Karpas-422 (cell line): Measurements from ENCODE around the gene PSME1. TPM values are rescaled to one million over a fixed set of nuclear protein-coding genes. Genes with fewer than 3 reads are reported as not detected.
A peak's percentile ranks its signal among the peaks of the same experiment; 100 is the strongest.

Source experiments
- DNase-seq: peaks from one replicate; pipeline ENCODE4 v3.0.0-alpha.2; 2015
- H2AFZ ChIP-seq: fragments of 200-600 bp; sonication (generic); 2 replicates; pipeline ENCODE4 v1.6.1; 2014; ENCODE audit warnings: antibody characterized with exemption, low read length, mixed read lengths
- H3K27ac ChIP-seq: fragments of 200-600 bp; sonication (generic); 2 replicates; pipeline ENCODE4 v1.5.1; 2014; ENCODE audit warnings: mild to moderate bottlenecking, low read length, moderate library complexity
- H3K27me3 ChIP-seq: fragments of 200-600 bp; sonication (generic); 2 replicates; pipeline ENCODE4 v1.6.1; 2014; ENCODE audit warnings: low read length, mixed read lengths
- H3K36me3 ChIP-seq: fragments of 200-600 bp; sonication (generic); 2 replicates; pipeline ENCODE4 v1.6.1; 2014; ENCODE audit warnings: low read length, mixed read lengths; ENCODE audit not compliant: insufficient read depth
- H3K4me1 ChIP-seq: fragments of 200-600 bp; sonication (generic); 2 replicates; pipeline ENCODE4 v1.6.1; 2014; ENCODE audit warnings: mild to moderate bottlenecking, low read length, mixed read lengths
- H3K4me2 ChIP-seq: fragments of 200-600 bp; sonication (generic); 2 replicates; pipeline ENCODE4 v1.6.1; 2014; ENCODE audit warnings: low read length, low read depth, mild to moderate bottlenecking; ENCODE audit not compliant: poor library complexity, severe bottlenecking
- H3K4me3 ChIP-seq: fragments of 200-600 bp; sonication (generic); 2 replicates; pipeline ENCODE4 v1.5.1; 2014; ENCODE audit warnings: mild to moderate bottlenecking, antibody characterized with exemption, low read length, mixed read lengths
- H3K79me2 ChIP-seq: fragments of 200-600 bp; sonication (generic); 2 replicates; pipeline ENCODE4 v1.6.1; 2014; ENCODE audit warnings: mild to moderate bottlenecking, low read length, mixed read lengths
- H3K9ac ChIP-seq: fragments of 200-600 bp; sonication (generic); 2 replicates; pipeline ENCODE4 v1.6.0; 2014; ENCODE audit warnings: low read length
- H3K9me2 ChIP-seq: fragments of 200-600 bp; sonication (generic), shearing (Covaris generic); replicated peaks from 2 replicates; pipeline ENCODE4 v1.6.0; 2014; ENCODE audit warnings: mild to moderate bottlenecking, low read length, moderate library complexity; ENCODE audit not compliant: insufficient read depth
- H3K9me3 ChIP-seq: fragments of 300-700, 200-600 bp; sonication (generic); 2 replicates; pipeline ENCODE4 v1.6.1; 2014; ENCODE audit warnings: low read length, mixed read lengths
- H4K20me1 ChIP-seq: fragments of 200-600 bp; sonication (generic); 2 replicates; pipeline ENCODE4 v1.6.1; 2014; ENCODE audit warnings: mild to moderate bottlenecking, antibody characterized with exemption, low read length, low read depth; ENCODE audit not compliant: insufficient read depth
- small RNA-seq: library from RNA; depleted of rRNA; stranded (forward); fragments of <200 nt; gene quantifications from one replicate; pipeline ENCODE3, GENCODE V24; 2014
- total RNA-seq: library from RNA; depleted of rRNA; stranded (reverse); fragments of >200 nt; shearing (Covaris generic); gene quantifications from 2 replicates; pipeline ENCODE4 v1.2.3, GENCODE V29; 2014; ENCODE audit warnings: low replicate concordance; rRNA removed

Gene PSME1
- total RNA-seq, 1 experiment from 2014 or later = 435 TPM

GRCh38 chr14:24187539-24187915, 51.5 kb downstream of the PSME1 start:
- no peaks in the 10 kb centered on the region for H3K9me2 ChIP-seq
- no peaks in the 10 kb centered on the region for H3K9me3 ChIP-seq
- peak overlapping the region; percentile 82 for H3K9ac ChIP-seq
- H3K4me2 ChIP-seq = peak overlapping the region; percentile 96
- H3K79me2 ChIP-seq = peaks cover 41% of the 10 kb centered on the region
- no peak overlapping the region for H2AFZ ChIP-seq
- no peak for DNase-seq
- no peaks in the 10 kb centered on the region for H4K20me1 ChIP-seq
- peak overlapping the region; percentile 44; the same call in 1 of the 2 replicates for H3K27ac ChIP-seq
- H3K4me3 ChIP-seq = peak overlapping the region; percentile 72
- H3K27me3 ChIP-seq = no peaks in the 10 kb centered on the region
- peaks cover 32% of the 10 kb centered on the region for H3K36me3 ChIP-seq
- peaks cover 26% of the 10 kb centered on the region for H3K4me1 ChIP-seq

Small RNA genes within 50 kb of the gene (small RNA-seq; reads per million reads assigned to genes)
- gene IPO4 (0.95 reads per million, percentile 28 among the genes with 10 or more reads in this experiment), gene IRF9 (0.43 reads per million, percentile 6 among the genes with 10 or more reads in this experiment), gene RNA5SP383 (0.47 reads per million, percentile 8 among the genes with 10 or more reads in this experiment)

Other genes starting within 250 kb of the PSME1 start
- gene DHRS4, start 182.4 kb upstream of the PSME1 start, total RNA-seq = 63.8 and 175 TPM in 2 replicates
- 53.7 and 66.1 TPM in 2 replicates for gene DHRS4L2, start 147.3 kb upstream of the PSME1 start, total RNA-seq
- 58.4 and 110 TPM in 2 replicates for gene CARMIL3, start 84.2 kb upstream of the PSME1 start, total RNA-seq
- 0.04 and 1.3 TPM in 2 replicates for gene CPNE6, start 64.6 kb upstream of the PSME1 start, total RNA-seq
- 106 and 151 TPM in 2 replicates for gene PCK2, start 41.9 kb upstream of the PSME1 start, total RNA-seq
- 93.5 and 103 TPM in 2 replicates for gene DCAF11, start 21.4 kb upstream of the PSME1 start, total RNA-seq
- gene NRL, start 21.2 kb upstream of the PSME1 start, total RNA-seq = 1.5 and 2.5 TPM in 2 replicates
- gene FITM1, start 5.5 kb upstream of the PSME1 start, total RNA-seq = 0.89 and 1.6 TPM in 2 replicates
- 35.3 and 95.4 TPM in 2 replicates for gene EMC9, start 5.4 kb downstream of the PSME1 start, total RNA-seq
- 469 and 536 TPM in 2 replicates for gene PSME2, start 10.4 kb downstream of the PSME1 start, total RNA-seq
- 82.0 and 153 TPM in 2 replicates for gene RNF31, start 11.3 kb downstream of the PSME1 start, total RNA-seq
- gene IRF9, start 25.1 kb downstream of the PSME1 start, total RNA-seq = 72.7 and 79.8 TPM in 2 replicates
- gene REC8, start 35.9 kb downstream of the PSME1 start, total RNA-seq = 22.1 and 34.6 TPM in 2 replicates
- 48.9 and 118 TPM in 2 replicates for gene IPO4, start 52.6 kb downstream of the PSME1 start, total RNA-seq
- 31.3 and 49.0 TPM in 2 replicates for gene TM9SF1, start 59.2 kb downstream of the PSME1 start, total RNA-seq
- gene TSSK4, start 69.5 kb downstream of the PSME1 start, total RNA-seq = 4.2 TPM in 1 of 2 replicates, not detected in the other
- gene CHMP4A, start 77.3 kb downstream of the PSME1 start, total RNA-seq = 36.8 and 94.6 TPM in 2 replicates
- gene MDP1, start 79.9 kb downstream of the PSME1 start, total RNA-seq = 30.7 and 35.4 TPM in 2 replicates
- 293 and 323 TPM in 2 replicates for gene NEDD8, start 96.2 kb downstream of the PSME1 start, total RNA-seq
- 132 and 164 TPM in 2 replicates for gene GMPR2, start 96.7 kb downstream of the PSME1 start, total RNA-seq
- gene TINF2, start 106.4 kb downstream of the PSME1 start, total RNA-seq = 81.1 and 104 TPM in 2 replicates
- 1.3 and 5.2 TPM in 2 replicates for gene TGM1, start 127.0 kb downstream of the PSME1 start, total RNA-seq
- gene RABGGTA, start 135.4 kb downstream of the PSME1 start, total RNA-seq = 45.1 and 64.1 TPM in 2 replicates
- gene DHRS1, start 163.6 kb downstream of the PSME1 start, total RNA-seq = 27.1 and 35.9 TPM in 2 replicates
- gene NOP9, start 163.7 kb downstream of the PSME1 start, total RNA-seq = 42.0 and 44.7 TPM in 2 replicates
- 7.1 and 9.9 TPM in 2 replicates for gene CIDEB, start 171.8 kb downstream of the PSME1 start, total RNA-seq
- gene LTB4R2, start 173.9 kb downstream of the PSME1 start, total RNA-seq = 12.9 and 41.5 TPM in 2 replicates
- gene LTB4R, start 175.3 kb downstream of the PSME1 start, total RNA-seq = 26.6 and 29.6 TPM in 2 replicates
- gene ADCY4, start 198.9 kb downstream of the PSME1 start, total RNA-seq = 0.07 and 0.69 TPM in 2 replicates
- 1.6 and 2.3 TPM in 2 replicates for gene RIPK3, start 203.8 kb downstream of the PSME1 start, total RNA-seq
- gene NFATC4, start 232.0 kb downstream of the PSME1 start, total RNA-seq = 17.1 and 19.9 TPM in 2 replicates